Aorta (tissue), 5 donors: ENCODE data around the gene UAP1. TPM values are rescaled to one million over a fixed set of nuclear protein-coding genes. Genes with fewer than 3 reads are reported as not detected.
"Not testable (repeated sequence)": the region's sequence is repeated elsewhere in the genome, so short reads cannot be mapped to it uniquely, and the experiment has no call there.

Experiments
- ATAC-seq: fragments of 200-7000 bp; cut with Tn5 transposase; one replicate; pipeline ENCODE4 v1.9.1; 2022; ENCODE audit warnings: moderate library complexity; ENCODE audit not compliant: low FRiP score
- DNase-seq, 2 donors: peaks; one replicate each; pipeline ENCODE4 v3.0.0-alpha.2; 2020
- H3K27ac ChIP-seq, 2 donors: one replicate each; pipeline ENCODE4 v1.5.1; 2013; ENCODE audit warnings: low read length in 2 of 2, mild to moderate bottlenecking in 2 of 2, moderate library complexity in 2 of 2, control low read depth in 1 of 2, inconsistent platforms in 1 of 2, low read depth in 1 of 2
- H3K27me3 ChIP-seq, 2 donors: one replicate each; pipeline ENCODE4 v1.6.1; 2013; ENCODE audit warnings: control low read depth in 1 of 2, low read length in 1 of 2, mild to moderate bottlenecking in 1 of 2, moderate library complexity in 1 of 2; ENCODE audit not compliant: insufficient read depth in 2 of 2, control insufficient read depth in 1 of 2
- H3K36me3 ChIP-seq, 2 donors: one replicate each; pipeline ENCODE4 v1.6.1; 2013; ENCODE audit warnings: control low read depth in 1 of 2, low read length in 1 of 2, mild to moderate bottlenecking in 1 of 2; ENCODE audit not compliant: insufficient read depth in 2 of 2, control insufficient read depth in 1 of 2
- H3K4me1 ChIP-seq, 2 donors: one replicate each; pipeline ENCODE4 v1.6.1; 2013; ENCODE audit warnings: low read length in 2 of 2, control low read depth in 1 of 2, mild to moderate bottlenecking in 1 of 2, moderate library complexity in 1 of 2; ENCODE audit not compliant: insufficient read depth in 2 of 2, control insufficient read depth in 1 of 2
- H3K4me3 ChIP-seq, 2 donors: one replicate each; pipeline ENCODE4 v1.5.1; 2013; ENCODE audit warnings: low read length in 2 of 2, control low read depth in 1 of 2, mild to moderate bottlenecking in 1 of 2
- H3K9me3 ChIP-seq: one replicate; pipeline ENCODE4 v1.6.1; 2013; ENCODE audit warnings: mild to moderate bottlenecking, low read length; ENCODE audit not compliant: control insufficient read depth
- WGBS, 2 donors: extraction: QIAGEN DNeasy Blood & Tissue Kit; methylation state at CpG; one replicate each; pipeline ENCODE4 v1.1.7; 2013; 5-methylcytosine and 5-hydroxymethylcytosine counted together
- intact Hi-C, 2 donors: fragments of 100-400 bp; cut with DNase I; formaldehyde crosslinking; loops; one replicate each; pipeline versions ENCODE4 v1.14.2 to v1.15.0; 2022
- polyA plus RNA-seq, 2 donors: library from polyadenylated mRNA; stranded (reverse); fragments of 200-250 nt; gene quantifications; one replicate each; pipeline ENCODE4 v1.2.3, GENCODE V29; 2013
- total RNA-seq, 2 donors: library from RNA; stranded (reverse); fragmentation: NEBNext Ultra II Directional; extraction: Animal tissue kit (Norgen Biotek cat#: 25700); gene quantifications; one replicate each; pipeline ENCODE4 v1.2.1, GENCODE V29; 2021
- donor health status: healthy with polysubstance abuse.
- donor health status: Bipolar disorder and iron deficiency.
- donor health status: DM: no; HTN: no; CAD: no.
- donor health status: DM: no; HTN: no; CAD: no.
- donor health status: DM: yes; HTN: yes; CAD: no.

UAP1 gene
- total and polyA plus RNA-seq, 4 donors: 32.2 to 138 (median 73.3) TPM

- H3K27ac ChIP-seq: no peak overlapping the region
- H3K4me1 ChIP-seq: no peaks in the 10 kb centered on the region
- H3K9me3 ChIP-seq: no peaks in the 10 kb centered on the region
- DNase-seq: no peak
- ATAC-seq: no peak
- H3K36me3 ChIP-seq: peaks cover 0 to 2% of the 10 kb centered on the region in 2 donors
- no peak overlapping the region for H3K4me3 ChIP-seq
- 95 to 98% methylated on average over 5 of the region's 5 CpGs for WGBS, 2 donors
- H3K27me3 ChIP-seq: no peaks in the 10 kb centered on the region
- intact Hi-C loops: no loop called here
These were observed 26.3 kb downstream of the UAP1 start for GRCh38 chr1:162587761-162588260.

DNA sequence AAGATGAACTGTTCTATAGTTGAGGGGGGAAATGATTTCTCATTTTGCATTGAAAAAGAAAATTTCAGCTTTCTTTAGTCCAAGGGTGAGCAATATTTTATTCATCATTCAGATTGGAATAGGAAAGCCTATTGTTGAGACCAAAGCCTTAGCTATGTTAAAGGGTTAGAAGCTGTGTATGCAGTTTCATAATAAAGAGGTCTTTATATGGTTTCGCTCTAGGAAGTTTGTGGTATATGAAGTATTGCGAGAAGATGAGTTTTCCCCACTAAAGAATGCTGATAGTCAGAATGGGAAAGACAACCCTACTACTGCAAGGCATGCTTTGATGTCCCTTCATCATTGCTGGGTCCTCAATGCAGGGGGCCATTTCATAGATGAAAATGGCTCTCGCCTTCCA, 28.6 kb downstream of the UAP1 start:
- 96% methylated on average over 3 of the region's 3 CpGs for WGBS, 2 donors
- intact Hi-C loops: no loop called here
- H3K9me3 ChIP-seq: no peaks in the 10 kb centered on the region
- no peak overlapping the region for H3K4me3 ChIP-seq
- H3K36me3 ChIP-seq: peaks cover 0 to 2% of the 10 kb centered on the region in 2 donors
- DNase-seq (no peak), ATAC-seq (no peak)
- no peak overlapping the region for H3K27ac ChIP-seq
- no peaks in the 10 kb centered on the region for H3K27me3 ChIP-seq
- H3K4me1 ChIP-seq: no peaks in the 10 kb centered on the region

- intact Hi-C loops: no loop called here
- H3K9me3 ChIP-seq: no peaks in the 10 kb centered on the region
- no peak overlapping the region for H3K27ac ChIP-seq
- H3K36me3 ChIP-seq: peaks cover 0 to 2% of the 10 kb centered on the region in 2 donors
- no peak for DNase-seq
- no peaks in the 10 kb centered on the region for H3K27me3 ChIP-seq
- no peak for ATAC-seq
- no peak overlapping the region for H3K4me3 ChIP-seq
- no peaks in the 10 kb centered on the region for H3K4me1 ChIP-seq
- WGBS, 2 donors: 98 to 100% methylated on average over 2 of the region's 2 CpGs
These were observed 29.2 kb downstream of the UAP1 start for GRCh38 chr1:162590686-162591085.

DNA sequence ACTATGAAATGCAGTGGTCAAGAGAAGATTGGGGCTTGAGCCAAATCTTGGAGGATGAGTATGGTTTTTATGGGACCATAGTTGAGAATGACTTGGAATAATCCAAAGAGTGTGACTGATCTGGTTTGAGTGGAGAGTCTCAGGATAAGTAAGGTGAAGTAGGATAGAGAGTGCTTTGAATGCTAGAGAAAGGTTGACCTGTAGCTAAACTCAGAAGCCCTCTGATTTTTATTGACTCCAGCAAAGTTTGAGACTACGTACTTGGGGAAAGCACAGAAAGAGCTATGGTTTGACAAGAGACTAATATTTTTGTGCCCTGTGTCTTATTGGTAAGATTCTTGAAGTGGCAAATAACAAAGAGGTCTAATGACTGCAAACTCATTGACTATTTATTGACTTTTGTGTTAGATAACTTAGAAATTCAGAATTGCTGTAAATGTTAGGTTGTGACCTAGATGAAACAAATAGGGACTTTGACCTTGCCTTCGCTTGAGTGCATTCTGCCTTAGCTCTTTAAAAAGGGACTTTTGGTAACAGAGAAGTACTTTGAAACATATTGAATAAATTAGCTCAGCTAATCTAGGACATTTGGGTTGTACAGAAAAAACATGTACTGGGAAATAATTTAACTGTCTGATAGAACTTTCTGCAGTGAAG, 35.1 kb downstream of the UAP1 start:
- H3K4me1 ChIP-seq: no peaks in the 10 kb centered on the region
- no peak for ATAC-seq
- H3K27me3 ChIP-seq: no peaks in the 10 kb centered on the region
- 96 to 100% methylated on average over 2 of the region's 2 CpGs for WGBS, 2 donors
- H3K4me3 ChIP-seq: no peak overlapping the region
- H3K27ac ChIP-seq: no peak overlapping the region
- no peak for DNase-seq
- peaks cover 0 to 2% of the 10 kb centered on the region in 2 donors for H3K36me3 ChIP-seq
- no peaks in the 10 kb centered on the region for H3K9me3 ChIP-seq
- intact Hi-C loops: no loop called here

- H3K36me3 ChIP-seq: peaks cover 0 to 2% of the 10 kb centered on the region in 2 donors
- intact Hi-C loops: no loop called here
- no peak for ATAC-seq
- no peak overlapping the region for H3K27ac ChIP-seq
- no peak for DNase-seq
- H3K4me1 ChIP-seq: no peaks in the 10 kb centered on the region
- H3K4me3 ChIP-seq: no peak overlapping the region
- no peaks in the 10 kb centered on the region for H3K27me3 ChIP-seq
- H3K9me3 ChIP-seq: no peaks in the 10 kb centered on the region
- 71 to 77% methylated on average over 1 of the region's 1 CpG for WGBS, 2 donors
These were observed 37.9 kb downstream of the UAP1 start for GRCh38 chr1:162599451-162599850.

DNA sequence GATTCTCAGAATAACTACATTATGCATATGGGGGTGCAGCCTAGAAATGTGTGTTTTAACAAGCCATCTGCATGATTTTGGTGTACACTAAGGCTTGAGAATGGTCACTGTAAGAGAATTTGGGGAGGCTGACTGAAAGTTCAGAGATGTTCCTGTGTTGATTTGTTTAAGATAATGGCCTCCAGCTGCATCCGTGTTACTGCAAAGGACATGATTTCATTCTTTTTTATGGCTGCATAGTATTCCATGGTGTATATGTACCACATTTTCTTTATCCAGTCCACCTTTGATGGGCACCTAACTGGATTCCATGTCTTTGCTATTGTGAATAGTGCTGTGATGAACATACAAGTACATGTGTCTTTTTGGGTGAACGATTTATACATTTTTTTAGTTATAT, 41.6 kb downstream of the UAP1 start:
- ATAC-seq, H3K4me3 ChIP-seq, H3K27me3 ChIP-seq, H3K4me1 ChIP-seq, H3K36me3 ChIP-seq, H3K9me3 ChIP-seq, intact Hi-C loops, DNase-seq, H3K27ac ChIP-seq: not testable (repeated sequence)
- 94 to 97% methylated on average over 2 of the region's 2 CpGs for WGBS, 2 donors

DNA sequence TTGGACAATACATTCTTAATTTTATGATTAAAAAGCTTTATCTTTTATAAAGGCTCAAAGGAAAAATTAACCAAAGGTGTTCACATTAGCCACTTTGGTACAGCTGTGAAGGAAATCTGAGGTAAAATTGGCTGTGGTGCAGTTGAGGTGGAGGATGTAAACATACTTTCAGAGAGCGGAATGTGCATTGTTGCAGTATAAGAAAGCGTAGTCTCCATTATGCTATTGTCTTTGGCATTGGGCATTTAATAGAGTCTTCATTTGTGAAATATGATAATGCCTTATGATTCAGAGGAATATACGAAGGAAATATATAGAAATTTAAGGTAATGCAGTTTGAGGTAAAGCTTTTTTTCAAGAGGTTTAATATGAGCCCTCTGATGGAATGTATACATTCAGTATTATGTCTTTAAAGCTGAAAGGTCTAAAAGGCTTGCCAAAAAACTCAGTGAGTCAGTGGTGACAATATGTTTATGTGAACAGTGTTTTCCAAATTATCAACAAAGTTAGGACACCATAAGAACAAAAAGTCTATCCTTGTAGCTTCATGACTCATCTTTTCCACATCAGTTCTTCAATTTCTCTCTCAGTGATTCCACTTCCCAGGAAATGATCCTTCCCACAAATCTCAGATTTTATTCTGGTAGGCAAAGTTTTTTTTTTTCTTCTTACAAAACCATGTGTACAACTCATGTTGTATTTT, 43.9 kb downstream of the UAP1 start:
- Histone ChIP-seq H3K9me3 (no peaks in the 10 kb centered on the region), H3K27me3 (no peaks in the 10 kb centered on the region), H3K27ac (no peak overlapping the region), H3K4me1 (no peaks in the 10 kb centered on the region), H3K4me3 (no peak overlapping the region), H3K36me3 (peaks cover 0 to 4% of the 10 kb centered on the region in 2 donors)
- DNase-seq: no peak
- whole genome bisulfite sequencing, 2 donors: 92 to 94% methylated on average over 3 of the region's 3 CpGs
- intact Hi-C loops: no loop called here
- ATAC-seq: peak; percentile 51

- Histone ChIP-seq H3K27ac (no peak overlapping the region), H3K4me3 (no peak overlapping the region), H3K9me3 (no peaks in the 10 kb centered on the region), H3K4me1 (peaks cover 0 to 6% of the 10 kb centered on the region in 2 donors), H3K36me3 (peaks cover 0 to 2% of the 10 kb centered on the region in 2 donors), H3K27me3 (no peaks in the 10 kb centered on the region)
- WGBS, 2 donors: 75 to 83% methylated on average over 2 of the region's 2 CpGs
- no peak for DNase-seq
- ATAC-seq: no peak
- intact Hi-C loops: no loop called here
These were observed 47.8 kb downstream of the UAP1 start for GRCh38 chr1:162609306-162609705.
